T-helper 1 cell treated with Interleukin-12 subunit alpha and Interleukin-12 subunit beta and Interleukin-4 antibody, amounts not matched to agents 30 ng/mL and 1 ng/mL, for 36 hours (primary cell): ENCODE measurements around the gene FOXJ1. TPM values are rescaled to one million over a fixed set of nuclear protein-coding genes. Genes with fewer than 3 reads are reported as not detected.

ENCODE experiments used
- intact Hi-C: fragments of 100-400 bp; cut with micrococcal nuclease; formaldehyde crosslinking; loops from one replicate; pipeline ENCODE4 v1.15.1; 2024
- total RNA-seq: library from RNA; stranded (reverse); gene quantifications from 2 replicates; pipeline ENCODE4 v1.2.3, GENCODE V29; 2022

FOXJ1 gene
- total RNA-seq, 1 donor from 2014 or later: 0.22 TPM

DNA sequence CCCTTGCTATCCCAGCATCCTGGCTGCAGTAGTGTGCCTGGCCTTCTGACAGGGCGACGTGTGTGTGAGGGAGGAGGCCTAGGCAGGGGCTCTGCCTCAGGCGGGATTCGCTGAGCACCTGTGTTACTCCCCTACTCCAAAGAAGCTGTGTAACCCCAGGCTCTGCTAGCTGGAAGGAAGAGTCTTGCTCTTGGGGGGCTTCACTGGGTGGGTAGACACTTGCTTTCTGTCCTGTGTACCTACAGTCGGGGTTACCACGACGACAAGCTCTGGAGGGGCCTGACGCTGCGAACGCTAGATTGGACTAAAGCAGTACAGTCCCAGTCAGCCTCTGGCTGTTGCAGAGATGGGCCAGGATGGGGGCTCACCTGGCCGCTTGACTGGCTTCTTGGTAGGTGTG is 47.0 kb downstream of the FOXJ1 start:
- intact Hi-C loops: no loop called here

DNA sequence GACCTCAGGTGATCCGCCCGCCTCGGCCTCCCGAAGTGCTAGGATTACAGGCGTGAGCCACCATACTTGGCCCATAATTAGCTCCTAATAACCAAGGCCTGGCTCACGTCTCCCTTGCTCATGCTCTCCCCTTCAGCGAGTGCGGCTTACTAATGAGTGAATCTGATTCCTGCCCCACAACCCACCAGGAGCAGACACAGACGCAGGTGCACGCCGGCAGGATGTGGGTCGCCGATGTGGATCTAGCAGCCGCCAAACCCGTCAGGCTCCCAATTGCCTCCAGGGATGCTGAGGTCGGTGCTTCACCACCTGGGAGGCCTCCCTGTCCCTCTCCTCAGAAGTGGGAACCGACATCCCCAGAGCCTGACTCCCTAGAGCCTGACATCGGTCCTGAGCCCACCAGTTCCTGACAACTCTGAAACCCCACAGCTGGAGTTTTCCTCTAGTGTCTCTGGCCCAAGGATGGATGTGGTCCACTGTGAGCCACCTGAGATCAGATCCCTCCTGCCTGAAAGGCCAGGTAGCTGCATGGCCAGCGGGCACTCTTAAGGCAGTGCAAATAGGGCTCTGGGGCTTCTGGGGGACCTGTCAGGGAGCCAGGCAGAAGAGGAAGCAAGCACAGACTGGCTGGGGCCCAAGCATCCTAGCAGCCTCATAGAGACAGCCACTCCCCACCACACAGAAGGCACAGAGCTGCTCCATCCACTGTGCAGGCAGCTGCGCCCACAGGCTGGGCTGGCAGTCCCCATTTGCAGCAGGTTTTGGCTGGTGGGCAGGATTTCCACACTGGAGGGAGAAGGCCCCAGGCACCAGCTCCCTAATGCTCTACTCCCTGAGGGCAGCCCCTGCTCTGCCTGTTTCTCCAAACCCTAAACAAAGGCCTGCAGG is 48.3 kb downstream of the FOXJ1 start:
- intact Hi-C loops: no loop called here

DNA sequence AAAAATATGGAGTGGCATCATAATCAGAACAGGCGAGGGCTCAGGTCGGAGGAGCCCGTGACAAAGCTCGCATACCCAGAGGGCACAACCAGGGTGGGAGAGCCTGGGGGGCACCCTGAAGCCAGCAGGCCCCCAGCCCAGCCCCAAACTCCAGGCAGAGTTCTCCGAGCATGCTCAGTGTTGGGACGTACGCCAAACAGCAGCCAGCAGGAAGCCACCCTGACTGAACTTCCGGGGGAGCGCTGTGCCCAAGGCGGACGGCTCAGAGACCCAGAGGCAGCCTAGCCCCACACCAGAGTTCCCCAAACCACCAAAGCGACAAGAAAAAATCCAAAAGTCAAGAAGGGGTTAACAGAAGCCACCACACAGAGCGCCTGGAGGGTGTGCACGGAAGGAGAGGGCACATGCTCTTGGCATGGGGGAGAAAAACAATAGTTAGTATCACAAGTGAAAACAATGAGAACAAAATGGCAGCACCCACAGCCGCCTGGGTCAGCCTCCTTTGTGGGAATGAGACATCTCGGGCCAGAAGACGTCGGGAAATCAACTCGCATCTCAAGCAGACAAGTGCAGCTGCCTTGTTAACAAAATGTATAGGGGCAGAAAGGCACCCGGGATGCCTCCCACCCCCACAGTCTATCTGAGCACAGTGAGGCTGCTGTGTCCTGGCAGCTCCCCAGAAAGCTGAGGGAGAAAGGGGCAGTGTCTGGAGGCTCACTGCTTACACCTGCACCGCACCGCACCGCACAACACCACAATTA is 49.3 kb downstream of the FOXJ1 start:
- intact Hi-C loops: no loop called here

DNA sequence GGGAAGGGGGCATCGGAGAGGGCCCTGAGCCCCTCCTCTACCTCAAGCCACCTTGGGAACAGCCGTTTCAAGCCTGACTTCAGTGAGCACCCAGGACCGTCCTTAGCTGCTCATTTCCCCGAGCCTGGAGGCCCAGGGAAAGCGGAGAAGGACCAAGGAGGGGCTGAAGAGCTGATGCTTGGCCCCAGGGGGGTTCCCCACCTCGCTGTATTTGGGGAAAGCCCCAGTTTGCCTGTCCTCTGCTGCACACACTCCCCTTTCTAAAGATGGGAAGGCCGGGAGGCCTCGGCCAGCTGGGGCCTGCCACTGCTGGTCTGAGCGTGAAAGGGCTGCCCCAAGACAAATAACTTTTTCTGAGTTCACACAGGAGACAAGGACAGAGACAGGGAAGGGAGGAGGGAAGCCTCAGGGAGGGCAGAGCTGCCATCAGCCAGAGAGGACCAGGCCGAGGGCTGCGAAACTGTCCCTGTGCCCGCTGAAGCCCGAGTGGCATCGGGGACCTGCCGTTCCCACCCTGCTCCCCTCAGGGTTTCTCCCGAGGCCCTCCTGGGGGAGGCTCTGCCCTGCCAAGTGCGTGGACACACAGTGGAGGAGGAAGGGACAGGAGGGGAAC is 50.4 kb downstream of the FOXJ1 start:
- intact Hi-C loops: no loop called here

DNA sequence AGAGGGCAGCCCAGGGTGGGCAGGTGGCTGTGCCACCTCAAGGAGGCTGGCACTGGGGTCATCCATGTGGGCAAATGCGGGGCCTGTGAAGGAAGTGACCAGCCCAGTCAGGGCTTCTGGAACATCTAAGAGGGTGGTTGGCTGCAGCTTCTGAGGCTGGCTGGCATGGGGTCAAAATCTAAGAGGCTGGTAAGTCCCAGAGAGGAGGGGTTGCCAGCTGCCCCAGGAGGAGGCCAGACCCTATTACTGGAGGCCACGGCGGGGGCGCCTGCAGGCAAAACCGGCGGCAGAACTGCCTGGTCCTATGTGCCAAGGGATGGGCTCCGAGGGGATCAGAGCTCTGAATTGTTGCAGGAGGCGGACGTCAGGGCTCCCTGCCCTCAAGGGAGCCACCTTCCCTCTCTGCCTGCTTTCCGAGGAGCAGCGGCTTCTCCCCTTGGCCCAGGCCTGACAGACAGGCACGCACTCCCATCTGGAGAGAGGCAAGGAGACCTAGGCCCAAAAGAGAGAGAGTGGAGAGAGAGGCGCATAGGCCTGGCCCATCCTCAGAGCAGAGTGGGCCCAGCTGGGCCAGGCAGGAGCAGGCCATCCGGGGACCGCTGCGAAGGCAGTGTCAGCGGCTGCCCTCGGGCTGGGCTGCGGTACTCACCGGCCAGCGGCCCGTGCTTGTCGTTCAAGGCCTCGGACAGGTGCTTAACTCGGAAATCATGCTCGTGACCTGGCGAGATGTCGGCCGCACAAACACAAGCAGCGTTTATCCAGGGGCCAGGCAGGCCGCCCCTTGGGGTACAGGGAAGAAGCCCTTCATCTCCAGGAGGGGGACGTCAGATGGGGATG is 51.1 kb downstream of the FOXJ1 start:
- intact Hi-C loops: no loop called here

DNA sequence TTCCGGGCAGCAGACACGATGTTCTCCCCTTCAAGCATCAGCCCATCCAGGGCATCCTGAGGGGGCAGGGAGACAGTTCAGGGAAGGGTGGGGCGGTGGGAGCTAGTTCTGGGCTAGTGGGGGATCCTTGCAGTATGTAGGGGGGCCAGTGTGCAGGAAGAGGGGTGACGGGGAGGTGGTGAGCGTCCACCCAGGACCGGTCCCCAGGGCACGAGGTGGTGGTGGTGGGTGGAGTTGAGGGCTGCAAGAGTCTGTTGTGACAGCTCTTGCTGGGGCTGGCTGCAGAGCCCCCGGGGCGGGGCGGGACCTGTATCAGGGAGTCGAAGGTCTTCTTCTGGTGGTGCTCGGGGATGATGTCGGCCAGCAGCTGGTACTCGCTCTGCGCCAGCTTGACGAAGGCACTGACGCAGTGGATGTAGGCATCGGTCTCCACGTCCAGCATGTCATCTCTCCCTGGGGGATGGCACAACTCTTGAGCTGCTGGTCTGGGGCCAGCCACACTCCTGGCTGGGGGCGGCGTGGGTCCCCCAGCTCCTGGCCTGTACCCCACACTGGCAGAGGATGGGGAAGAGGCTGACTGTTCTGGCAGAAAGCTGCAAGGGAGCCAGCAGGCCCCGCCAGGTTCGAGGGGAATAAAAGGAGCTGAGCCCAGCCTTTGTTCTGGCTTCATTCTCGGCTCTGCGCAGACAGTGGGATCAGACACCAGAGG is 52.0 kb downstream of the FOXJ1 start:
- intact Hi-C loops: no loop called here

DNA sequence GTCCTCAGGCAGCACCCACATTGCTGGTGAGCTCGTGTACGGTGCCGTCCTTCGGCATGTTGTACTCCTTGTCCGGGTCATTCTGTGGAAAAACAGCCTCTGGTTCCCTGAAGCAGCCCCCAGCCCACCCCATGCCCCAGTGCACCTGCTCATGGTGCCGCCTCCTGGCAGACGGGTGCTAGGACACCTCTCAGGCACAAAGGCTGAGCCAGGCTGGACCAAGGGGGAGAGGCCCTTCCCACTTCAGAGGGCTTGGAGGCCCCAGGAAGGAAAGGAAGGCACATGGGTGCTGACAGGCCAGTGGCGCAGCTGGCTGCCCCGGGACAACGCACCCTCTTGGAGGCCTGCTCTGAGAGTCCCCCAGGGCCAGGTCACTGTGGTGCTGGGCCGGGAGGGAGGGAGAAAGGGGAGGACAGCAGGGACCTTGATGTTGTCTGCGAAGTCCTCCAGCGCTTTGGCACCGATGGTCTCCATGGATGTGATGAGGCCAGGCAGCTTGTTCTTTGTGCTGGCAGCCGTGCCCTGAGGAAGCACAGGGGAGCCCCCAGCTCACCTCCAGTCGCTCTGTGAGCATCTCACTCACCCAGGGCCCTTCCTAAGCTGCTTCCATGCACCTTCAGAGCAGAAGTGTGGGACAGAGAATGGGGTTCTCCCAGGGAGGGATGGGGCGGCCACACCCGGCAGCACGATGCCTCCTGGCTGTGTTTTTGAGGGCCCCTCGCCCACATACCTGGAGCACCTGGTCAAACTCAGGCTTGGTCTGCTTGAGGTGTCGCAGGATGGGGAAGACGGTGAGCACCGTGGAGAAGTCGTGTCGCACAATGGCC is 52.8 kb downstream of the FOXJ1 start:
- intact Hi-C loops: no loop called here

DNA sequence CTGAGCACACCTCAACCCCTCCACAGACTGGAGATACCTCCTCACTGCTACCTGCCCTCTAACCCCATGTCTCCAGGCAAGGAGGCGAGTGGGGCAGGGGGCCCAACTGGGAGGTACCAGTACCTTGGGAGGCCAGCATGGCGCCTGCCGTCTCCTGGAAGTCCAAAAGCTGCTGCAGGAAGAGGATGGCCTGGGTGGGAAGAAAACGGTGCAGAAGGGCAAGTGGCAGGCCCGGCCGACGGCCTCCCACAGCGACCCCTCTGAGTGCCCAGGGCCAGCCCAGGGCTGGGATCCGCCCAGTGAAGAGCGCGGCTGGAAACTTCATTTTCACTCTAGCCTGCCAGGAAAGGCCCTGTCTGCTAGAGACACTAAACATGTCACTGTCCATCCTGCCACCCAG is 53.5 kb downstream of the FOXJ1 start:
- intact Hi-C loops: no loop called here

DNA sequence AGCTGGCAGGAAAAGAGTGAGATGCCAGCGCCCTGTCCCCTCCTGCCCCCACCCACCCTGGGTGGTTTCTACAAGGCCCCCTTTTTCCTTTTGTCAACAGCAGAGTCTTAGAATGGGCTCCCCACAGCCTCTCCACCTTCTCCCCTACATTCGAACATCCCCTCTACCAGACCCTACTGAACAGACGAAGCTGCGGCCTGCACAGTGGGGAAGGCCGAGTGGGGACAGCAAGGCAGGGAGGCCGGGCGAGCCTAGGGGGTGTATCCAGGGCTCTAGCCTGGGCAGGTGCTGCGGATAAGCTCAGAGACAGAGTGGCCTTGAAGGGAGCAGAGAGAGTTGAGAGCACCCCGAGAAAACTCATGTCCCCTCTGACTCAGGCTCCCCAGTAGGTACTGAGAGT is 54.7 kb downstream of the FOXJ1 start:
- intact Hi-C loops: no loop called here

Other genes starting within 250 kb of the FOXJ1 start
- 32.7 and 35.4 TPM in 2 replicates for gene TRIM65, start 244.3 kb downstream of the FOXJ1 start, total RNA-seq
- 104 and 105 TPM in 2 replicates for gene MRPL38, start 236.4 kb downstream of the FOXJ1 start, total RNA-seq
- gene FBF1, start 200.2 kb downstream of the FOXJ1 start, total RNA-seq: 21.0 and 22.2 TPM in 2 replicates
- gene ACOX1, start 162.1 kb downstream of the FOXJ1 start, total RNA-seq: 35.9 and 38.1 TPM in 2 replicates
- gene TEN1, start 162.0 kb downstream of the FOXJ1 start, total RNA-seq: 16.6 and 16.9 TPM in 2 replicates
- 7.6 and 7.9 TPM in 2 replicates for gene CDK3, start 140.4 kb downstream of the FOXJ1 start, total RNA-seq
- gene EVPL, start 113.9 kb downstream of the FOXJ1 start, total RNA-seq: 0.02 and 0.07 TPM in 2 replicates
- 110 and 111 TPM in 2 replicates for gene SRP68, start 68.7 kb downstream of the FOXJ1 start, total RNA-seq
- gene GALR2, start 66.5 kb downstream of the FOXJ1 start, total RNA-seq: 0.78 and 0.86 TPM in 2 replicates
- 1.0 TPM in 1 of 2 replicates, not detected in the other for gene ZACN, start 62.1 kb downstream of the FOXJ1 start, total RNA-seq
- gene EXOC7, start 37.5 kb downstream of the FOXJ1 start, total RNA-seq: 153 TPM in 2 replicates
- gene RNF157, start 99.2 kb upstream of the FOXJ1 start, total RNA-seq: 104 and 107 TPM in 2 replicates
- 287 and 292 TPM in 2 replicates for gene UBALD2, start 124.1 kb upstream of the FOXJ1 start, total RNA-seq
- 4.2 and 5.1 TPM in 2 replicates for gene QRICH2, start 167.0 kb upstream of the FOXJ1 start, total RNA-seq
- 48.0 and 48.8 TPM in 2 replicates for gene PRPSAP1, start 212.7 kb upstream of the FOXJ1 start, total RNA-seq
- gene SPHK1, start 243.4 kb upstream of the FOXJ1 start, total RNA-seq: 2.3 and 2.5 TPM in 2 replicates